ENCODE measurements around the gene TFPI.

TFPI gene

DNA sequence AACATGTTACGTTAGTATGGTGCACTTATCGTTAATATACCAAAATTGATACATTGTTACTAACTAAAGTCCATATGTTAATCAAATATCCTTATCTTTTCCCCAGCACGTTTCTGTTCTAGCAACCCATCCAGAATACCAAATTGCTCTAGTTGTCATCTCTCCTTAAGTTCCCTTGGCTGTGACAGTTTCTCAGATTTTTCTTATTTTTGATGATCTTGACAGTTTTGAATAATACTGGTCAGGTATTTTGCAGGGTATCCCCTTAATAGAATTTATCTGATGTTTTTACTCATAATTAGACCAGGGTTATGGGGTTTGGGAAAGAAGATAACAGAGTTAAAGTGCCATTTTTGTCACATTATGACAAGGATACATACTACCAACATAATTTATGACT, 47.8 kb downstream of the TFPI start:
- in situ Hi-C loops (cut with MboI; ENCODE audit: low sequenced_read_pairs) = no loop called here

DNA sequence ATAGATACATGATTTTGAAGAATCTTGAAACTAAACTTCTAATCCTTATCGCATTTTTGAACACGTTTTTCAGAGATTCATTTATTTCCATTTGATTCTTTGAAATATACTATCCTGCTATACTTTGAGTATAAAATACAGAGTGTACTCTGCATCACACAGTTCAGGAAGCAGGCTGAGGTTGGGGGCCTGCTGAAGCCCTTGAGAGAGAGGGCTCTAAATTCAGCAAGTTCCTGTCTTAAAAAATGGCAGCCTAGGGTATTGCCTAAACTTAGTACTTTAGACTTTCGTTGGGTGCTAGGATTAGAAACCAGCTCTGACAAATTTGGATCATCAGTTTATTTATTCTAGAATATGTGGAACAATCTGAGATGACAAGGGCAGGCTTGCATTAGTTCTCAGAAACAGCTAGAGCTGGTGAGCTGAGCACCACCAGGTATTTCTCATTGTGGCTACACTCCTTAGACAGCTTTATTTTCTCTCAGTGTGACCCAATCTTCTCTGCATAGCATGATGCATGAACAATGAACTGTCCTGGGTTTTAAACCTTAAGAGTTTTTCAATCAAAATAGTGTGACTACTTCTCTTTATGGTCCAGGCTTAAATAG, 49.1 kb downstream of the TFPI start:
- in situ Hi-C loops (cut with MboI; ENCODE audit: low sequenced_read_pairs) = no loop called here

DNA sequence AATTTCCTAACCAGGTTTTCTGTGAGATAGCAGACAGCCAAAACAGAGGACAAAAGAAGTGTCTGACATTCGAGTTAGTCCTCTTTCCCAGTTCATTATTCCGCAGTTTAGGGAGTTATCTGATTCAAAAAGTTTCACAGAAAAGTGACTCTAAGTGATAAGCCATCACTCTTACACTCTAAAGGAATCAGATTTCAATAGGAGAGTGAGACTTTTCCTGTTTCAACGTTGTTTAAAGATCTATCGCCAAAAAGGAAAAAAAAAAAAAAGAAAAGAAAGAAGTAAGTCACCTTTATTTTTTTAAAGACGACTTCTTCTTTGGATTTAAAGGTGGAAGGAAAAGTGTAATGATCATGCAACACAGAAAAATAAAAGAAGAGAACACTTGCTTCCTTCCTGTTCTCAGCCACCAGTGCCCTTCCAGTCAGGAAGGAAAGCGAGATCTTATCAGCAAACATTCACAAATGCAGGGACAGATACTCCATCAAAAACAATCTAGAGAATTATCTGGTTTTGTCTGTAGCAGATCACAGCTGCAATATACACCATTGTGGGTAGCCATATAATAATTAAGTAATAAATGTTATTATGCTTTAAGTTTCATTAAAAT, 49.8 kb downstream of the TFPI start:
- in situ Hi-C loops (cut with MboI; ENCODE audit: low sequenced_read_pairs) = no loop called here

DNA sequence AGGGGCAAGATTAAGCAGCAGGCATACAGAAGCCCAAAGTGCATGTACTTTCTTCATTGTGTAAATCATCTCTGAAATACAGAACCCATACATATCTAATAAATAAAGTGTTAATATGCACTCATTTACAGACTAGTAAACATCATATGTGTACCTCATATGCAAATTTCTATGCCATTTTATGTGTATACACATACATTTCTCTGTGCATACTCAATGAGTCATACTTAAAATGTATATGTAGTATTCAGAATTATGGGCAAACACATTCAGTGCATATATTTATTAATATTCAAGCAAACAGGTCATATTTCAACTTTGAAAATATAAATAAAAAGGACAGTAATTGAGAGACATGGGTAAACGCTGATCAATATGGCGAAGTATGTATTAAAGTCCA, 50.5 kb downstream of the TFPI start:
- in situ Hi-C loops (cut with MboI; ENCODE audit: low sequenced_read_pairs) = no loop called here

DNA sequence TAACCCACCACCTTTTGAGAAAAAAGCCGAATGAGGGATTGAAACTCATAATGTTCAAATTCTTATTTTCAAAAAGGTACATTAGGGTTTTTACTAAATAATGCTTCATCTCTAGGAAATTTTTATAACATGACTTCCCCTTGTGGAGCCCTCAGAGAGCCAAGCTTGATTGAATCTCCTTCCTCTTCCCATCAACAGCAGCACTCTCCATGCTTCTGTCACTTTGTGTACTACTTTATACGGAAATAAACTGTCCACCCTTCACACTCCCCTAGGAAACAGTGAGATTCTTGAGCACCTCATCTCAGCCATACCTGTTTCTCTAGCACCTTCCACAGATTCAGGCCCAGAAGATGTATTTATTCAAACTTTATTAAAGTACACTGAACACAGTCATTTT, 51.8 kb downstream of the TFPI start:
- in situ Hi-C loops (cut with MboI; ENCODE audit: low sequenced_read_pairs) = no loop called here

DNA sequence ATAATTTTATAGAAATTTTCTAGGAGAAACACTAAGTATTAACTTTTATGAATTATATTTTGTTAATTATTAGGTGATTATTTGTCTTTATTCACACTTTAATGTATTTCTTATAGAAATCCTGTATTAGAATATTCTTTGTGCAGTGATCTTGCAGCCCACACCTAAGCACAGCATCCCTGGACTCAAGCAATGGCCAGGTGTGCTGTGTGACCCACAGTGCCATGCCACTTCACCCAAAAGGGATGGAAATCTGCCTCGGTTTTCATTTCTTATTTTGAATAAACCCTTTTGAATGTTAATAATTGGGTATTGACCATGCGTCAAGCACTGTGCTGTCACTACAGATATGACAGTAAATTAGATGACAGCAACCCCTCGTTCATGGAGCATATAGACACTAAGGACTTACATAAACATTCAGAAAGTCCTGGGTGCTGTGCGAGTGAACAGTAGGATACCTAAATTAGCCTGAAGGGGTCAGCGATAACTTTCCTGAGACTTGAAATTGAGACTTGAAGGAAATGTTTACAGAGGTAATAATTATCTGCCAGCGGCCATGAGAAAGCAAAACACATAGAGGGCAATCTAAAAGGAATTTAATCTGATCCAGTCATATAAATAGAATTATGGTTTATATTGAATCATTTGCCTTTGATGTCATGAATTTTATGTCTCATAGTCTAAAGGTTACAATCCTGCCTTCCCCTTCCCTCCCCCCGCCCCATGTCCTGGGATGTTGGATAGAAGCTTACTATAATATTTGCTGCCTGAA, 53.5 kb downstream of the TFPI start:
- in situ Hi-C loops (cut with MboI; ENCODE audit: low sequenced_read_pairs) = no loop called here

DNA sequence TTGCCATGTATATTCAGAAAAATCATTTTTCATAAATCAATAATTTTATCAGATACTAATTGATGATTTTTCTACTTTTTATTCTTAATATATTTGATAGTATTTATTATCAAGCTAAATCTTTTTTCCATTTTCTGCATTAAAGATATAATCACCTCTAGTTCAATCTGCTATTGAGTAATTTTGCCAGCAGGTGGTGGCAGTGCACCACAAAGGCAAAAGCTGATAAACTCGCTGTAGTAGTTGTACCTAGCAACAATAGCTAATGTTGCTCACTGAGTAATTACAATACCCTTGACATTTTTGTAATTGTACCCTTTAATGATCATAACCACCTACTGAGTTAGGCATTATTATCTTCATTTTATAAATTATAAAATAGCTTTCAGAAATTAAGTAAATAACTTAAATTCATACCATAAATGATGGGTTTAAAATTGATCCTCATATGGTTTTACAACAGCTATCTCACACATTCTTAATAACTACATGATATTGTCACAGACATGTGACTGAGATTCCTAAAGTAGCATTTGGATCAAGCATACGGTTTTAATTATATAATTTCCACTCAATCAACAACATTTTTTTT, 54.2 kb downstream of the TFPI start:
- in situ Hi-C loops (cut with MboI; ENCODE audit: low sequenced_read_pairs) = no loop called here

DNA sequence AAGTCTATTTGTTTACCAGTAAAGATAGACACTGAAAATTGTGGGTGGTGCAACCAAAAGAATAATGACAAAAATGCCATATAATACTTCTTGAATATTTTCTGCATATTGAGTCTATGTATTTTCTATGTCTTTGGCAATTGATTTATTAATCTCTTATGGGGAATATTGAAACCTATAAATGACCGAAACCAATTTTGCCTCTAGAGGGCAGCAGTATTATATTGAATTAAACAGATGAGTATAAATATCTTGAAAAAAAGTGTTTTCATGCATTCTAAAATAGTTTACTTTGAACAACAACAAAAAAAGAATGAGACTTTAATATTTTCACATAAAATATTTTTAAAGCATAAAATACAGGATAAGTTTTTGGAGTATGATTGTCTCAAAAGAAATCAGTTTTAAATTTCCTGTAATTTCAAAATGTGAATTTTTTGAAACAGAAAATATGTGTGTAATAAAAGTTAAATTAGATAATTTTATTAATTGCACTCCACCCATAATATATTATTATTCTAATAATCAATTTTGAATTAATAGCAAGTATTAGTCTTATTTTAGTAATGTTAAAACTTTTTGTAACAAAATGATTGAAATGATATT, 56.3 kb downstream of the TFPI start:
- in situ Hi-C loops (cut with MboI; ENCODE audit: low sequenced_read_pairs) = no loop called here

DNA sequence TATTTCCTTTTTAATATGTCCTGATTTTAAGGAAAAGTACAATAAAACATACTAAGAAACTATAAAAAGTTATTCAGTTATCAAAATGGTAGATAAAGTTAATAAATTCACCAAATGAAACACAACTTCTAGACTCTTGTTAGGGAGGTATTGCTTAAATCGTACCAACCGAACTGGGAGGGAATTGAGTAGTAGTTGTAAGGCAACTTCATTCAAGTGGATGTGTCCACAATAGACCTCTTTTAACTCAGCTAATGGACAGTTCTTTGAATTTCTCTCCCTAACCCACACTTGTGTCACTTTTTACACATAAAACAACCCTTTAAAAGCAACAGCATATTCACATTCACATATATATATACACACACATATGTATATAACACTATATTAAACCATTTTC, 57.1 kb downstream of the TFPI start:
- in situ Hi-C loops (cut with MboI; ENCODE audit: low sequenced_read_pairs) = no loop called here

DNA sequence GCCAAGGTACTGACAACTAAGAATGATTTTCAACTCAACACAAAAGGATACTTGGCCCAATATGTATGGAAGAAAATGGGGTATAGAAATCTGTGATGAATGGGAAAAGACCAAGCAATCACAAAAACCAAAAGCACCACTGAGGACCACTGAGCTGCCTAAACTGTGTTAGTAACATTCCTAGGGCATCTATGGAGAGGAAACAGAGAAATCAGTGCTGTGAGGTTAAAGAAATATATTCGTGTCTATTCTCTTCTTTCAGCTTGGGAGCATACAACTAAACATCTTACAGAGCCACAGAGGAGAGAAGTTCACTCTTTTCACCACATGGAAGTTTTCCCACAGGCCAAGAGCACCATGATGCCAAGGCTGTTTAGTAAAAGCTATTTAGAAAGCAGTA, 58.9 kb downstream of the TFPI start:
- in situ Hi-C loops (cut with MboI; ENCODE audit: low sequenced_read_pairs) = no loop called here

DNA sequence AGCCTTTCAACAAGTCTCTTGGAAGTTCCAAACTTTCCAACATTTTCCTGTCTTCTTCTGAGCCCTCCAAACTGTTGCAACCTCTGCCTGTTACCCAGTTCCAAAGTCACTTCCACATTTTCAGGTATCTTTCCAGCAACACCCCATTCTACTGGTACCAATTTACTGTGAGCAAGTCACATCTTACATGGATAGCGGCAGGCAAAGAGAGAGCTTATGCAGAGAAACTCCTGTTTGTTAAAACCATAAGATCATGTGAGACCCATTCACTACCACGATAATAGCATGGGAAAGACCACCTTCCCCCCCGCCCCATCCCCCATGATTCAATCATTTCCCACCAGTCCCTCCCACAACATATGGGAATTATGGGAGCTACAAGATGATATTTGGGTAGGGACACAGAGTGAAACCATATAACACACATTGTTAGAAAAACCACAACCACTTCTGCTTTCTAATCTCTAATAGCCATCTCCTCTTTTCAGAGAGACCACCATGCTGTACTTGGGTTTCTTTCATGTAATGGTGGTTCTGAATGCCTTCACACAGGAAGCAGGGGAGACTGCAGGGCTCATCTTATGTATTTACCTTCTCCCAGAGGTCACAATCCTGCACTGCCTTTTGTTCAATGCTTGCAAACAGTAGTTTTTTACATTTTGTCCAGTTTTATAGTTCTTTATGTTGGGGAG, 60.2 kb downstream of the TFPI start:
- in situ Hi-C loops (cut with MboI; ENCODE audit: low sequenced_read_pairs) = no loop called here

DNA sequence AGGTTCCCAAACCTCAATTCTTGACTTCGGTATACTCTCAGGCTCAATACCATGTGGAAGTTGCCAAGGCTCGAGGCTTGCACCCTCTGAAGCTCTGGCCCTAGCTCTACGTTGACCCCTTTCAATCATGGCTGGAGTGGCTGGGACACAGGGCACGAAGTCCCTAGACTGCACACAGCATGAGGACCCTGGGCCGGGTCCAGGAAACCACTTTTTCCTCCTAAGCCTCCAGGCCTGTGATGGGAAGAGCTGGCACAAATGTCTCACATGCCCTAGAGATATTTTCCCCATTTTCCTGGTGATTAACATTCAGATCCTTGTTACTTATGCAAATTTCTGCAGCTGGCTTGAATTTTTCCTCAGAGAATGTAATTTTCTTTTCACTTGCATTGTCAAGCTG, 61.1 kb downstream of the TFPI start:
- in situ Hi-C loops (cut with MboI; ENCODE audit: low sequenced_read_pairs) = no loop called here

DNA sequence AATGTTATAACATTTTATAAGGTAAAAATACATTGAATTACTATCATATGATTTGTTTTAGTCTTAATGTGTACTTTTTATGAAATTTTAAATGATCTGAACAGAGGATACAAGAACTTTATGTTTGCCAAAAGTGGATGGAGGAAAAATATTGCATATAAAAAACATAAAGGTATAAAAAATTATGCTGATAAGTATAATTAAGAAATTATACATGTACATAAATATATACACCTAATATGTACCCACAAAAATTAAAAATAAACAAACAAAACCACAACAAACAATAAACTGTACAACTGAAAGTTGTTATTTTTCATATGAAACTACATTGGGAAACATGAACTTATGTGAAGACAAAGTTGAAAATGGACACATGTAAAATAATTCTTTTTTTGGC, 68.0 kb downstream of the TFPI start:
- in situ Hi-C loops (cut with MboI; ENCODE audit: low sequenced_read_pairs) = no loop called here

DNA sequence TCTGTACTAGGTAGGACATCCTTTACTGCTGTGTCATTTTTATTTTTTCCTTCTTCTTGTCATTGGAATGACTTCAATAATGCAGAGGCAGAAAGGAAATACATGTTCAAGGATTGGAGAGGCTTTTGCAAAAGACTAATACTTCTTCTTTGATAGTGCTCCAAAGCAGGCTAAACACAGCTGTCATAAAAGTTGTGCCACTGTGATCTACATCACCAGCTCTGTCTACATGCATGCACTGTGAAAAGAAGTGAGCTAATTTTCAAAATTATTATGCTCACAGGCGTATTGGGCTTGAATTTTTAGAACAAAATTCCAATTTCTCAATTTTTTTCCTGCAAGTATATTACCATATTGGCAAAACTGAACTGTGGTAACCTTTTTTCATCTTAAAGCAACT, 68.7 kb downstream of the TFPI start:
- in situ Hi-C loops (cut with MboI; ENCODE audit: low sequenced_read_pairs) = no loop called here

DNA sequence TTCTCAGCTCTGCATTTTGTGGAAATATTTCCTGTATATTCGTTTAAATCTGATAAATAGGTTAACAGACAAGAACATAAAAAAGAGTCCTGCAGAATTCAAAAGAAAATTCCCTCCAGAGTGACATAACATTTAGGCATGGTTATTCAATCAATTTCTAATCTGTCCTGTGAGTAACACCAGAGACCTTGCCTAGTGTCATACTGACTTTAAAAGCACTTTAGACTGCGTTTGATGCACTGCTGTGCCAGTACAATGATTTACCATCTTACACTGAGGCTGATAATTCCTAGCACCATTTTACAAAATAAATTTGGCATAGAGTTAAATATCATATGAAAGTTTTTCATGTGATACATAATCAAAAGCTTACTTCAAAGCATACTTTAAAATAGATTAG, 70.7 kb downstream of the TFPI start:
- in situ Hi-C loops (cut with MboI; ENCODE audit: low sequenced_read_pairs) = no loop called here

DNA sequence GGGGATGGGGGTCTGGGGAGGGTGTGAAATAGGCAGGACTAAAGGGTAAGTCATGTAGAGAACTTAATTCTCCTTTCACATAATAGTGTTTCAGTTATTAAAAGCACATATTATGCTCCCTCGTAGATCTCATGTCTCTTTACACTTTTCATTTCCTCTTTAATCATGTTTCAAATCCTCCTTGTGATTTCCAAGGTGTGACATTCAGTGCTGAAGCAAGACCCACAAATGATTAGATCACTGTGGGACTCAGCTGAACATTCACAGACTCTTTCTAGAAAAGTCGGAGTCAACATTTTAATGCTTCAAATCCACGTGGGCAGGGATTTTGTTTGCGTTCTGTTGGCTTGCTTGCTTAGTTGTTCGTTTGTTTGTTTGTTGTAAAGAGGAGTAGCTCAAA, 71.4 kb downstream of the TFPI start:
- in situ Hi-C loops (cut with MboI; ENCODE audit: low sequenced_read_pairs) = no loop called here

DNA sequence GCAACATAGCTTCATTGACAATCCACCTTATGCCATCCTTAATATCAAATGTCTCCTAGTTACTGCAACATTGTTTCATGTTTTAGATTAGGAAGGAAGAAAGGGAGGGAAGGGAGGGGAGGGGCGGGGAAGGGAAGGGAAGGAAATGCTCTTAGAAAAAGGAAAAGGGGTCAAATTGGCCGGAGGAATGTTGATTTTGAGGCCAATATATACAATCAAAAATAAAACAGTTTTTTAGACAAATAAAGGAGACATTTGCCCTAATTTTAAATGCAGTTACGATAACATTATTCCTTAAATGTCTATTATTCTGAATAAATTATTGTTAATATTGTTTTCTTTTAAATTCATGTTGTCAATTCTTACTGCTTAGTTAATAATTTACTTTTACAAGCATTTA, 72.7 kb downstream of the TFPI start:
- in situ Hi-C loops (cut with MboI; ENCODE audit: low sequenced_read_pairs) = no loop called here

DNA sequence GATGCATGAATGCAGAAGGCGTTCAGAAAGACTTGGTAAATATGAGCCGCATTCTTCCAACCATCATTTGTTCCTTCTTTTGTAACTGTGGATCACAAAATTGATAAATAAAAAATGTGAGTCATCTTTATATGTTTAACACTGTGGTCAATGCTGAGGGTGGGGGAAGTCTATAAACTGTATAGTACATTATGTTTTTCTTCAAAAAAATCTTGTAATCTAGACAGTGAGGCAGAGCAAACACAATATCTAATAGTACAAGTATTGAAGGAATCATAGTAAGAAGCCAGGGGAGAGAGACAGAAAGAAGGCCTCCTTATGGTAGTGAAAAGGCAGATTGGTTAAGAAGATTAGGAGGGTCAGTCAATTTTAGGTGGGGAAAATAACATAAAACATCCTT, 75.5 kb downstream of the TFPI start:
- in situ Hi-C loops (cut with MboI; ENCODE audit: low sequenced_read_pairs) = no loop called here

DNA sequence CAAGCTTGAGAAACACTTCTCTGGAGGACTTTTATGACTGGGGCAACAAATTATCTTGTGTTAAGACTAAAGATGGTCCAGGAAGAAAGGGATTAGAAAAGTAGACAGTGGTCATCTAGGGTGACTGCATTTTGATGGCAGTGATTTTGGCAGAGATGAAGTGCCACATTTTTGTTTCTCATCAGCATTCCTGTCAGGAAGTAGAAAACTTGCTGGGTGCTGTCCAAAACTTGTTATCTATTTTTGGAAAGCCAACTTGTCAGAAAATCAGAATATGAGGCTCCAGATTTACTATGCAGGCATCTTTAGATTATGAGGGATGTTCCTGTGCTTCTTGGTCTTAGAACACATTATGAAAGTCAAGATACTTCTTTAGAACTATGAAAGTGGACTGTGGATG, 77.2 kb downstream of the TFPI start:
- in situ Hi-C loops (cut with MboI; ENCODE audit: low sequenced_read_pairs) = no loop called here

DNA sequence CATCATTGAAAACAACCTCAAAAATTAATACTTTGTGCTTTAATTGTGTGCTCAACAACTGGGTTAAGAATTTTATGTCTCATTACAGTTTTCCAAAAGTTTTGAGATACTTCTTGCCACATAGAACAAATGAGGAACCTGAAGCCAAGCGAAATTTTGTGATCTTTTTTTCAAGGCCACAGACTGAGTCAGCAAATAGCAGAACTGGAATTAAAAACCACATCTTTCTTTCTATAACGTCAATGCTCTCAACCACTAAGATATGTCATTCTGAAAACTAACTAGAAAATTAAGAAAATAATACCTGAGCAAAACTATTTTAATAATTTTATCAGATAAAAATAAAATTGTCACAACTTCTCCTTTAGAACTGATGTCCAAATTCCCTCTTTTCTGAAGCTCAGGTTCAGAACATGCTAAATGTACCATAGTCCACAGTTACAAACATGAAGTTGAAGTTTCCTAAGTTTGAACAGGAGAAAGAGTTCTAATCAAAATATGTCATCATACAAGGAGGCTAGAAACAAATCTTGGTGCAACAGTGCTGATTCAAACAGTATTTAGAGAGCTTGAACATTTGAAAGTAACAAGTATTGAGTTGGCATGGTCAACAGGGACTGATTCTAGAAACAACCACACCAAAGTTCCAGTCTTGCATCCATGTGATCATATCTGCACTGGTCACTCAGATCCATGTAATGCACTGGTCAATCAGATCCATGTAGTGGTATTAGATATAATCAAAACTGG, 78.6 kb downstream of the TFPI start:
- in situ Hi-C loops (cut with MboI; ENCODE audit: low sequenced_read_pairs) = no loop called here

Measured in HL-60/S4 treated with retinoic acid at 250 ng/mL for 4 days and 3 days (cell line).